DND-41 (cell line): ENCODE data around the gene CCL27.

Experiments
- EZH2 ChIP-seq: IDR thresholded peaks from 3 replicates; pipeline ENCODE4 v1.6.1; 2012; ENCODE audit warnings: borderline replicate concordance, low read depth, mild to moderate bottlenecking, moderate library complexity, low read length, inconsistent platforms; ENCODE audit not compliant: severe bottlenecking
- TF ChIP-seq, protein P1 (sequence below): IDR thresholded peaks from 2 replicates; pipeline ENCODE4 v1.5.1; 2012; ENCODE audit warnings: borderline replicate concordance, low read length, moderate library complexity, mild to moderate bottlenecking; ENCODE audit not compliant: poor library complexity, severe bottlenecking; ENCODE audit errors: extremely low read depth

DNA sequence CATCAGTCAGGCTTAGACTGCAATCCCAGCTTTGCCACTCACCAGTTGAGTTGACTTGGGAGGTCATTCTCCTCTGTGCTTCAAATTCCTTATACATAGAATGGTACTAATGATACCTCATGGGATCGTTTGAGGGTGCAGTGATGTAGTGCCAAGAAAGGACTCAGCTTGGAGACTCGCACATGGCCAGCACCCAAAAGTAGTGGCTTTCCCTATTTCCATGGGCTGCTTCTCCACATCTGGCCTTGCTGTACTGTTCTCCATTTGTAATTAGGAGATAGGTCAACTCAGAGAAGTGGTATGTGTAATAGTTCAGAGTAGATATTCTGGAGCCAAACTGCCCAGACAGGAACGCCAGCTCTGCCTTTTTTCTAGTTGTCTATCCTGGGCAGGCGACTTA is 23.1 kb upstream of the CCL27 start:
- TF ChIP-seq, protein P1, sequence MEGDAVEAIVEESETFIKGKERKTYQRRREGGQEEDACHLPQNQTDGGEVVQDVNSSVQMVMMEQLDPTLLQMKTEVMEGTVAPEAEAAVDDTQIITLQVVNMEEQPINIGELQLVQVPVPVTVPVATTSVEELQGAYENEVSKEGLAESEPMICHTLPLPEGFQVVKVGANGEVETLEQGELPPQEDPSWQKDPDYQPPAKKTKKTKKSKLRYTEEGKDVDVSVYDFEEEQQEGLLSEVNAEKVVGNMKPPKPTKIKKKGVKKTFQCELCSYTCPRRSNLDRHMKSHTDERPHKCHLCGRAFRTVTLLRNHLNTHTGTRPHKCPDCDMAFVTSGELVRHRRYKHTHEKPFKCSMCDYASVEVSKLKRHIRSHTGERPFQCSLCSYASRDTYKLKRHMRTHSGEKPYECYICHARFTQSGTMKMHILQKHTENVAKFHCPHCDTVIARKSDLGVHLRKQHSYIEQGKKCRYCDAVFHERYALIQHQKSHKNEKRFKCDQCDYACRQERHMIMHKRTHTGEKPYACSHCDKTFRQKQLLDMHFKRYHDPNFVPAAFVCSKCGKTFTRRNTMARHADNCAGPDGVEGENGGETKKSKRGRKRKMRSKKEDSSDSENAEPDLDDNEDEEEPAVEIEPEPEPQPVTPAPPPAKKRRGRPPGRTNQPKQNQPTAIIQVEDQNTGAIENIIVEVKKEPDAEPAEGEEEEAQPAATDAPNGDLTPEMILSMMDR = no peak
- TF ChIP-seq EZH2 = no peak
